Right cardiac atrium (tissue), 5 donors: Measurements from ENCODE around the gene PCGF6. TPM values are rescaled to one million over a fixed set of nuclear protein-coding genes. Genes with fewer than 3 reads are reported as not detected.
"Not testable (repeated sequence)": the region's sequence is repeated elsewhere in the genome, so short reads cannot be mapped to it uniquely, and the experiment has no call there.

Experiments used
- ATAC-seq, 2 donors: fragments of 200-7000 bp; cut with Tn5 transposase; one replicate each; pipeline versions ENCODE4 v1.8.0 to v1.9.1; 2020; ENCODE audit warnings: moderate library complexity in 2 of 2, mild to moderate bottlenecking in 1 of 2
- DNase-seq, 3 donors: peaks; one replicate each; pipeline ENCODE4 v3.0.0-alpha.2; 2020
- H3K27ac ChIP-seq: one replicate; pipeline ENCODE4 v1.5.1; 2013; ENCODE audit warnings: mild to moderate bottlenecking, low read length, control low read depth, moderate library complexity
- H3K27me3 ChIP-seq: one replicate; pipeline ENCODE4 v1.6.1; 2013; ENCODE audit not compliant: control insufficient read depth, insufficient read depth
- H3K4me1 ChIP-seq: one replicate; pipeline ENCODE4 v1.6.1; 2013; ENCODE audit warnings: low read length; ENCODE audit not compliant: control insufficient read depth, insufficient read depth
- H3K4me3 ChIP-seq: one replicate; pipeline ENCODE4 v1.5.1; 2013; ENCODE audit warnings: low read length, control low read depth
- H3K9me3 ChIP-seq: one replicate; pipeline ENCODE4 v1.6.1; 2013; ENCODE audit warnings: low read length; ENCODE audit not compliant: control insufficient read depth
- WGBS: extraction: QIAGEN DNeasy Blood & Tissue Kit; methylation state at CpG from one replicate; pipeline ENCODE4 v1.1.7; 2013; 5-methylcytosine and 5-hydroxymethylcytosine counted together
- intact Hi-C, 4 donors: fragments of 100-400 bp; cut with DNase I; formaldehyde crosslinking; loops; one replicate each; pipeline versions ENCODE4 v1.11.0 to v1.14.0; 2022 to 2023
- polyA plus RNA-seq: library from polyadenylated mRNA; stranded (reverse); fragments of 200-250 nt; gene quantifications from one replicate; pipeline ENCODE4 v1.2.3, GENCODE V29; 2013
- total RNA-seq, 4 donors: library from RNA; stranded (reverse); fragmentation: NEBNext Ultra II Directional; extraction: Animal tissue kit (Norgen Biotek cat#: 25700); gene quantifications; one replicate each; pipeline ENCODE4 v1.2.1, GENCODE V29; 2021
- donor health status: healthy with polysubstance abuse.
- donor health status: DM: no; HTN: yes; CAD: no.
- donor health status: DM: no; HTN: no; CAD: no.
- donor health status: DM: no; HTN: yes; CAD: no; lungs with severe emphysema.
- donor health status: DM: yes; HTN: yes; CAD: no.

Gene PCGF6
- total and polyA plus RNA-seq, 5 donors = 5.5 to 8.6 (median 6.8) TPM

- DNase-seq (peak; percentile 42 to 76 (median 75)), ATAC-seq (no peak)
- peaks cover 3% of the 10 kb centered on the region for H3K4me1 ChIP-seq
- no peaks in the 10 kb centered on the region for H3K9me3 ChIP-seq
- H3K27me3 ChIP-seq = peaks cover 5% of the 10 kb centered on the region
- 2% methylated on average over 11 of the region's 11 CpGs for WGBS
- intact Hi-C loops = no loop called here
- no peak overlapping the region for H3K27ac ChIP-seq
- H3K4me3 ChIP-seq = no peak overlapping the region
Measured at GRCh38 chr10:103278862-103279298, 72.1 kb downstream of the PCGF6 start.

GRCh38 chr10:103278537-103278823, 72.5 kb downstream of the PCGF6 start:
- ATAC-seq (no peak), DNase-seq (no peak)
- 22% methylated on average over 12 of the region's 12 CpGs for WGBS
- peaks cover 3% of the 10 kb centered on the region for H3K4me1 ChIP-seq
- H3K27ac ChIP-seq = no peak overlapping the region
- H3K27me3 ChIP-seq = peaks cover 5% of the 10 kb centered on the region
- intact Hi-C loops = no loop called here
- H3K4me3 ChIP-seq = no peak overlapping the region
- no peaks in the 10 kb centered on the region for H3K9me3 ChIP-seq

- H3K4me3 ChIP-seq = no peak overlapping the region
- H3K4me1 ChIP-seq = peaks cover 3% of the 10 kb centered on the region
- H3K27me3 ChIP-seq = peaks cover 5% of the 10 kb centered on the region
- no peaks in the 10 kb centered on the region for H3K9me3 ChIP-seq
- DNase-seq = no peak
- no peak overlapping the region for H3K27ac ChIP-seq
- 6% methylated on average over 76 of the region's 76 CpGs for WGBS
- intact Hi-C loops = no loop called here
- no peak for ATAC-seq
Measured at GRCh38 chr10:103277713-103278536, 73.0 kb downstream of the PCGF6 start.

- DNase-seq (no peak), ATAC-seq (no peak)
- Histone ChIP-seq H3K27me3 (peaks cover 3% of the 10 kb centered on the region), H3K27ac (no peak within 1 kb of the TSS), H3K9me3 (no peaks in the 10 kb centered on the region), H3K4me3 (peak within 1 kb of the TSS; percentile 6), H3K4me1 (peaks cover 3% of the 10 kb centered on the region)
- WGBS = 2% methylated on average over 105 of the region's 105 CpGs
- intact Hi-C loops = no loop called here
Measured at GRCh38 chr10:103276896-103277712, 73.8 kb downstream of the PCGF6 start, which contains the start of gene INA. Gene INA (plus strand): TSS chr10:103277138. CDS start chr10:103277212, 74 bp downstream.

GRCh38 chr10:103276251-103276895, 74.6 kb downstream of the PCGF6 start:
- Histone ChIP-seq H3K4me1 (peaks cover 3% of the 10 kb centered on the region), H3K4me3 (no peak overlapping the region), H3K9me3 (no peaks in the 10 kb centered on the region), H3K27ac (no peak overlapping the region), H3K27me3 (peaks cover 3% of the 10 kb centered on the region)
- WGBS = 12% methylated on average over 21 of the region's 21 CpGs
- no peak for ATAC-seq
- no peak for DNase-seq
- intact Hi-C loops = no loop called here

- Histone ChIP-seq H3K4me1 (peaks cover 3% of the 10 kb centered on the region), H3K4me3 (no peak overlapping the region), H3K9me3 (no peaks in the 10 kb centered on the region), H3K27ac (no peak overlapping the region), H3K27me3 (peaks cover 3% of the 10 kb centered on the region)
- peak; percentile 35 to 36 for ATAC-seq
- WGBS = 33% methylated on average over 4 of the region's 4 CpGs
- DNase-seq = peak in 1 of 3 donors; percentile 30
- intact Hi-C loops = no loop called here
Measured at GRCh38 chr10:103273041-103273441, 77.9 kb downstream of the PCGF6 start.

GRCh38 chr10:103265717-103266329, 85.1 kb downstream of the PCGF6 start:
- no peaks in the 10 kb centered on the region for H3K27me3 ChIP-seq
- no peaks in the 10 kb centered on the region for H3K4me1 ChIP-seq
- intact Hi-C loops = no loop called here
- H3K27ac ChIP-seq = no peak overlapping the region
- H3K4me3 ChIP-seq = no peak overlapping the region
- peak; percentile 58 to 74 (median 66) for DNase-seq
- peak in 1 of 2 donors; percentile 55 for ATAC-seq
- no peaks in the 10 kb centered on the region for H3K9me3 ChIP-seq
- WGBS = 31% methylated on average over 11 of the region's 11 CpGs

GRCh38 chr10:103262229-103262628, 88.7 kb downstream of the PCGF6 start:
- ATAC-seq (no peak), DNase-seq (no peak)
- Histone ChIP-seq H3K4me3 (no peak overlapping the region), H3K4me1 (no peaks in the 10 kb centered on the region), H3K27me3 (no peaks in the 10 kb centered on the region), H3K9me3 (no peaks in the 10 kb centered on the region), H3K27ac (no peak overlapping the region)
- 72% methylated on average over 3 of the region's 3 CpGs for WGBS
- intact Hi-C loops = no loop called here

- intact Hi-C loops = loop anchor here in 1 of 4 donors (10.0 kb wide), 1 partner anchor 425 kb away; the partner anchor contains the start of gene CYP17A1
- ATAC-seq = no peak
- no peaks in the 10 kb centered on the region for H3K27me3 ChIP-seq
Measured at GRCh38 chr10:103259989-103260388, 91.0 kb downstream of the PCGF6 start.

GRCh38 chr10:103258928-103259327, 92.0 kb downstream of the PCGF6 start:
- H3K4me3 ChIP-seq, H3K9me3 ChIP-seq, DNase-seq, H3K4me1 ChIP-seq, ATAC-seq, H3K27me3 ChIP-seq, H3K27ac ChIP-seq: not testable (repeated sequence)
- WGBS = 89% methylated on average over 4 of the region's 4 CpGs
- intact Hi-C loops = loop anchor here in 1 of 4 donors (10.0 kb wide), 1 partner anchor 424 kb away; the partner anchor contains the start of gene CYP17A1

More at GRCh38 chr10:103259989-103260388, 91.0 kb downstream of the PCGF6 start:
- 83% methylated on average over 5 of the region's 5 CpGs for WGBS
- Histone ChIP-seq H3K9me3 (no peaks in the 10 kb centered on the region), H3K27ac (no peak overlapping the region), H3K4me3 (no peak overlapping the region), H3K4me1 (no peaks in the 10 kb centered on the region)
- DNase-seq = no peak
